Mucosa of descending colon (tissue), 3 donors: ENCODE measurements around the gene OFD1. TPM values are rescaled to one million over a fixed set of nuclear protein-coding genes. Genes with fewer than 3 reads are reported as not detected.
A peak's percentile ranks its signal among the peaks of the same experiment; 100 is the strongest.

Source experiments
- ATAC-seq: fragments of 200-7000 bp; cut with Tn5 transposase; one replicate; pipeline ENCODE4 v1.9.1; 2020; ENCODE audit warnings: mild to moderate bottlenecking, moderate library complexity
- DNase-seq, 3 donors: peaks; one replicate each; pipeline ENCODE4 v3.0.0-alpha.2; 2020
- H3K36me3 ChIP-seq: fragments of 200-600 bp; one replicate; pipeline ENCODE4 v1.8.0; 2021; ENCODE audit warnings: low read depth, mild to moderate bottlenecking
- H3K4me1 ChIP-seq: fragments of 200-600 bp; one replicate; pipeline ENCODE4 v1.8.0; 2021; ENCODE audit warnings: low read depth, mild to moderate bottlenecking
- H3K4me3 ChIP-seq: fragments of 200-600 bp; one replicate; pipeline ENCODE4 v1.8.0; 2021; ENCODE audit warnings: mild to moderate bottlenecking
- H3K9me3 ChIP-seq: fragments of 200-600 bp; one replicate; pipeline ENCODE4 v1.8.0; 2021; ENCODE audit warnings: mild to moderate bottlenecking
- intact Hi-C, 2 donors: fragments of 100-400 bp; cut with DNase I in 1 of 2; cut with micrococcal nuclease in 1 of 2; formaldehyde crosslinking; loops; one replicate each; pipeline versions ENCODE4 v1.11.0 to v1.11.1; 2022; cut with DNase I, micrococcal nuclease
- total RNA-seq, 3 donors: library from RNA; stranded (reverse); fragmentation: NEBNext Ultra II Directional in 2 of 3; extraction: Animal tissue kit (Norgen Biotek cat#: 25700) in 2 of 3; gene quantifications; one replicate each; pipeline versions ENCODE4 v1.2.1 to v1.2.4, GENCODE V29; 2021 to 2023
- TF ChIP-seq, protein P1 (sequence below): fragments of 200-600 bp; IDR thresholded peaks from one replicate; pipeline ENCODE4 v1.8.0; 2022; ENCODE audit warnings: antibody characterized with exemption, mild to moderate bottlenecking
- donor health status: DM: no; HTN: no; CAD: no; lungs with moderate emphysema.
- donor health status: DM: no; HTN: no; CAD: no.
- donor health status: DM: no; HTN: yes; CAD: no.

OFD1 gene
- total RNA-seq, 3 donors from 2014 or later: 26.0 to 49.4 (median 32.6) TPM

DNA sequence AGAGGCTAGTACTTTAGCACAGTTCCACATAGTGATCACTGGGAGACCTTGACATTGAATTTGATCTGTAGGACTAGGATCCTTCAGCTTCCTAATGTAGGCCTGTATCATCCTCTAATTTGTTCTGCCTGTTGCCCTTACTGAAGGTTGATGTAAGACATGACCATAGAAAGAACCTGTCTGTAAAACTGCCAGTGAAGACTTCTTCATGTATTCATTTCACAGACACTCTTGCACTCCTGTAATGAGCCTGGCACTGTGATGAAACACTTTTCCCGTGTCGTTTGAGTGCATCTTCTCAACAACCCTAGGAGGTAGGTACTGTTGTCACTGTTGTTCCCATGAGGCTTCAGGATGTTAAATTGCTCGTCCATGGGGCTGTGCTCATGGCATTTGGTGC, 31.0 kb upstream of the OFD1 start:
- ATAC-seq: no peak
- intact Hi-C loops: no loop called here
- Histone ChIP-seq H3K36me3 (no peaks in the 10 kb centered on the region), H3K9me3 (no peaks in the 10 kb centered on the region), H3K4me3 (no peak overlapping the region), H3K4me1 (peaks cover 4% of the 10 kb centered on the region)
- TF ChIP-seq, protein P1, sequence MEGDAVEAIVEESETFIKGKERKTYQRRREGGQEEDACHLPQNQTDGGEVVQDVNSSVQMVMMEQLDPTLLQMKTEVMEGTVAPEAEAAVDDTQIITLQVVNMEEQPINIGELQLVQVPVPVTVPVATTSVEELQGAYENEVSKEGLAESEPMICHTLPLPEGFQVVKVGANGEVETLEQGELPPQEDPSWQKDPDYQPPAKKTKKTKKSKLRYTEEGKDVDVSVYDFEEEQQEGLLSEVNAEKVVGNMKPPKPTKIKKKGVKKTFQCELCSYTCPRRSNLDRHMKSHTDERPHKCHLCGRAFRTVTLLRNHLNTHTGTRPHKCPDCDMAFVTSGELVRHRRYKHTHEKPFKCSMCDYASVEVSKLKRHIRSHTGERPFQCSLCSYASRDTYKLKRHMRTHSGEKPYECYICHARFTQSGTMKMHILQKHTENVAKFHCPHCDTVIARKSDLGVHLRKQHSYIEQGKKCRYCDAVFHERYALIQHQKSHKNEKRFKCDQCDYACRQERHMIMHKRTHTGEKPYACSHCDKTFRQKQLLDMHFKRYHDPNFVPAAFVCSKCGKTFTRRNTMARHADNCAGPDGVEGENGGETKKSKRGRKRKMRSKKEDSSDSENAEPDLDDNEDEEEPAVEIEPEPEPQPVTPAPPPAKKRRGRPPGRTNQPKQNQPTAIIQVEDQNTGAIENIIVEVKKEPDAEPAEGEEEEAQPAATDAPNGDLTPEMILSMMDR: no peak
- DNase-seq: no peak

DNA sequence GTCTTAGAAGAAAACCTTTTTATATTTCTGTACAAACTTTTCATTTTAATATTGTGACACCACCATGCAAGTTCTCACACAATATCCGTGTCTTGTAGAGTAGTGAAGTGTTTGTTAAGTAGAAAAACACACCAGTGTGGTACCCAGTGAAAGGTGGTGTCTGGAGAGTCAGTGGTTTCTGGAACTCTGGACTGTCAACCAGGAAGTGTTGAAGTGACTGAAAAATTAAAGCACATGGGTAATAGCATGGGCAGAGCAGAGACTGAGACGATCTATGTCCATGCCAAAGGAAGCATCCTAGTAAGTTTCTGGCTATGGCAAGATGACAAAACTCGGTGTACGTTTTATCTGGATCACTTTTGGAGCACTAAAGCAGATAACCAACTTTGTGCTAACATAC, 23.4 kb upstream of the OFD1 start:
- no peaks in the 10 kb centered on the region for H3K4me1 ChIP-seq
- no peak overlapping the region for H3K4me3 ChIP-seq
- TF ChIP-seq, protein P1: no peak
- no peaks in the 10 kb centered on the region for H3K36me3 ChIP-seq
- intact Hi-C loops: no loop called here
- no peak for DNase-seq
- no peaks in the 10 kb centered on the region for H3K9me3 ChIP-seq
- peak; percentile 26 for ATAC-seq

DNA sequence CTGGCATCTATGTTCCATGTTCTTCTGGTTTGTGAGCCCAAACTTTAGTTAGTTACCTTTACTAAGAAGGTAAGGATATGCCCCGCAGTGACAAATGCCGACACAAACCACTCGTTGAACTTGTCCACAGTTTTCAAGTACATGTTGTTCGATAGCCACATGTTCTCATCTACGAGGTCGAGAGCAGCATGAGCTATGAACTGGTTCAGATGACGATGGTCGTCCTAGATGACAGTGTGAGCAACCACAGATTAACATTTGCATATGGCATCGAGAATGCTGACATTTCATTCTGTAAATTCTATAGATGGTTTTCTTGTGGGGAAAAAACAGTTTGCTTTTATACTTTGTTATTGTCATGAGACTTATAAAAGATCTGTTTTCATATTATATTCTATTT, 18.1 kb upstream of the OFD1 start:
- Histone ChIP-seq H3K4me1 (no peaks in the 10 kb centered on the region), H3K36me3 (no peaks in the 10 kb centered on the region), H3K4me3 (no peak overlapping the region), H3K9me3 (no peaks in the 10 kb centered on the region)
- TF ChIP-seq, protein P1: no peak
- DNase-seq (no peak), ATAC-seq (no peak)
- intact Hi-C loops: no loop called here

DNA sequence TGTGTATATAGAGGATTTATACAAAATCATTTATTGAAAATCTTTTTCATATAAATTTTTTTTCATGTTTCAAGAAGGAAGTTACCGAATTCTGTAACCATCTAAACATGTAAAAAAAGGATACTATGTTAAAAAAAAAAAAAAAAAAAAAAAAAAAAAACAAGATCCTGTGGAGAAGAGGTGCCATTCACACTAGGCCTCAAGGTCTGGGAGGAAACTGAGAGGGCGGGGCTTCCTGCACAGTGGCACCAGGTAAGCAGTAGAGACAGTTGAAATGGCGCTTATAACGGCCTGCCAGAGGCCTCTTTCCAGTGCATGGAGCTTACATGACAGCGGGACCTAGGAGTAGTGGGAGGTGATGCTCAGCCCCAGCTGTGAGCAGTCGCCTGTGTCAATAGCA, 17.6 kb upstream of the OFD1 start:
- peak in 2 of 3 donors; percentile 19 to 62 for DNase-seq
- Histone ChIP-seq H3K9me3 (no peaks in the 10 kb centered on the region), H3K4me3 (no peak overlapping the region), H3K4me1 (no peaks in the 10 kb centered on the region), H3K36me3 (no peaks in the 10 kb centered on the region)
- intact Hi-C loops: no loop called here
- peak; percentile 45 for ATAC-seq
- TF ChIP-seq, protein P1: no peak

DNA sequence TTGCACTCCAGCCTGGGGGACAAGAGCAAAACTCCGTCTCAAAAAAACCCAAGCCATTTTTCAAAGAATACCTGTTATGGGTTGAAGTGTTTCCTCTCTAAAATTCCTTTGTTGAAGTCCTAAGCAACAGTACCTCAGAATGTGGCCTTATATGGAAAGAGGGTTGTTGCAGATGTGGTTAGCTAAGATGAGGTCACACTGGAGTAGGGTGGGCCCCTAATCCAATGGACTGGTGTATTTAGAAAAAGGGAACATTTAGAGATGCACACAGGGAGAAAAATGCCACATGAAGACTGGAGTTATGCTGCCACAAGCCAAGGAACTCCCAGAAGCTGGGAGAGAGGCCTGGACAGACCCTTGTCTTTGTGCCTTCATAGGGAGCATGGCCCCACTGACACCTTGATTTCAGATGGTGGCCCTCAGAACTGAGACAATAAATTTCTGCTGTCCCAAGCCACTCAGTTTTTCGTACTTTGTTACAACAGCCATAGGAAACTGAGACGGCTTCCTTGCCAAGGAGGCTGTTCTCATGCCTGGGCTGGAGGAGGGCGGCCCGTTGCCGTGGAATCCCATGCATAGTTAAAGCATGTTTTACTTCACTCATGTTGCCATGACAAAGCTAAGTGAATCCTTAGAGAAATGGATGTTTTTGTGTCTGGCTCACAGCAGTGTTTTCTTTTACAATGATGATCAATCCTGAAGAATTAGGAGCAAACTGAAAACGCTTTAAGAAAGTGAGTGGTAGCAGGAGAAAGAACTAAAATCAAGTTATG, 16.7 kb upstream of the OFD1 start:
- DNase-seq (no peak), ATAC-seq (no peak)
- Histone ChIP-seq H3K36me3 (no peaks in the 10 kb centered on the region), H3K4me1 (no peaks in the 10 kb centered on the region), H3K4me3 (no peak overlapping the region), H3K9me3 (no peaks in the 10 kb centered on the region)
- TF ChIP-seq, protein P1: no peak
- intact Hi-C loops: no loop called here
